Activated effector memory CD4-positive, alpha-beta T cell treated with anti-CD3 and anti-CD28 coated beads, Interleukin-2, amount 50 U/mL, for 16 hours (primary cell): Measurements from ENCODE around the gene BICRAL.
"Not testable (repeated sequence)": the region's sequence is repeated elsewhere in the genome, so short reads cannot be mapped to it uniquely, and the experiment has no call there.

Experiments
- DNase-seq: peaks from one replicate; pipeline ENCODE4 v3.0.0-alpha.2; 2020

BICRAL gene, protein sequence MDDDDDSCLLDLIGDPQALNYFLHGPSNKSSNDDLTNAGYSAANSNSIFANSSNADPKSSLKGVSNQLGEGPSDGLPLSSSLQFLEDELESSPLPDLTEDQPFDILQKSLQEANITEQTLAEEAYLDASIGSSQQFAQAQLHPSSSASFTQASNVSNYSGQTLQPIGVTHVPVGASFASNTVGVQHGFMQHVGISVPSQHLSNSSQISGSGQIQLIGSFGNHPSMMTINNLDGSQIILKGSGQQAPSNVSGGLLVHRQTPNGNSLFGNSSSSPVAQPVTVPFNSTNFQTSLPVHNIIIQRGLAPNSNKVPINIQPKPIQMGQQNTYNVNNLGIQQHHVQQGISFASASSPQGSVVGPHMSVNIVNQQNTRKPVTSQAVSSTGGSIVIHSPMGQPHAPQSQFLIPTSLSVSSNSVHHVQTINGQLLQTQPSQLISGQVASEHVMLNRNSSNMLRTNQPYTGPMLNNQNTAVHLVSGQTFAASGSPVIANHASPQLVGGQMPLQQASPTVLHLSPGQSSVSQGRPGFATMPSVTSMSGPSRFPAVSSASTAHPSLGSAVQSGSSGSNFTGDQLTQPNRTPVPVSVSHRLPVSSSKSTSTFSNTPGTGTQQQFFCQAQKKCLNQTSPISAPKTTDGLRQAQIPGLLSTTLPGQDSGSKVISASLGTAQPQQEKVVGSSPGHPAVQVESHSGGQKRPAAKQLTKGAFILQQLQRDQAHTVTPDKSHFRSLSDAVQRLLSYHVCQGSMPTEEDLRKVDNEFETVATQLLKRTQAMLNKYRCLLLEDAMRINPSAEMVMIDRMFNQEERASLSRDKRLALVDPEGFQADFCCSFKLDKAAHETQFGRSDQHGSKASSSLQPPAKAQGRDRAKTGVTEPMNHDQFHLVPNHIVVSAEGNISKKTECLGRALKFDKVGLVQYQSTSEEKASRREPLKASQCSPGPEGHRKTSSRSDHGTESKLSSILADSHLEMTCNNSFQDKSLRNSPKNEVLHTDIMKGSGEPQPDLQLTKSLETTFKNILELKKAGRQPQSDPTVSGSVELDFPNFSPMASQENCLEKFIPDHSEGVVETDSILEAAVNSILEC

DNA sequence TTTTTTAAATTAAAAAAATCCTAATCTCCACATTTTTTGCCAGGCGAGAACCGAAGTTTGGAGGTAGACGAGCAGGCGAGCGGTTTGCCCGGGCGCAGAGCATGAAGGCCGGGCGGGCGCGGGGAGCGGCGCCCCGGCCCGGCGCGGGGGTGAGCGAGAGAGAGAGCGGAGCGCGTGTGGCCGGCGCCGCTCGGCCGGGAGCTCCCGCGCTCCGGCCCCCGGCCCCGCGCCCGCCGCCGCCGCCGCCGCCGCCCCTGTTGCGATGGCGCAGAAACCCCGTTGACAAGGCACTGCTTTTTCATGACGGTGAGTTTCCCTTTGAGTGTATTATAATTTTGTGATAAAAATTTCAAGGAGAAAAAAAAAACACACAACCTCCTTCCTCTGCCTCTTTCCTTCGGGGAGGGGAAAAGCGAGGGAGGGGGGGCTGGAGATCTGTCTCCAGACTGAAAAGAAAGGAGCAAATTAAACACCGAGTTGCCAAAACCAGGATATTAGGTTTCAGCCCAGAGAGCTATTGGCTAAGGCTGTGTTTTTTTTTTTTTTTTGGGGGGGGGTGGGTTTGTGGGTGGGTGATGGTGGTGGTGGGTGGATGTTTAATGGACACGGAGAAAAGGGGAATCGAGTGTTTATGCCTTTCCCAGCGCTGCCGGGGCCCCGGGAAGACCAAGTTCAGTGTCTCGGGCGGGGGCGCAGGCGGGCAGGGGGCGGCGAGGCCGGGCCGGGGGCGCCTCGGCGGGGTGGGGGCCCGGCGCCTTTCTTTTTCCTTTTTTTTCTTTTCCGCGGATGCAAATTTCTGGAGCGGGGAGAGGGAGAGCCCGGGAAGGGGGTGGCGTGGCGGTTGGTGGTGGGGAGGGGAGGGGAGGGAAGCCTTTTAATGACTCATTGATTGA, at the start of gene BICRAL:
Gene BICRAL, plus strand, starts transcription at position 257 of the 893 bp plus-strand sequence. CDS start 39,971 bp downstream, outside the sequence.
- DNase-seq: peak; percentile 90

DNA sequence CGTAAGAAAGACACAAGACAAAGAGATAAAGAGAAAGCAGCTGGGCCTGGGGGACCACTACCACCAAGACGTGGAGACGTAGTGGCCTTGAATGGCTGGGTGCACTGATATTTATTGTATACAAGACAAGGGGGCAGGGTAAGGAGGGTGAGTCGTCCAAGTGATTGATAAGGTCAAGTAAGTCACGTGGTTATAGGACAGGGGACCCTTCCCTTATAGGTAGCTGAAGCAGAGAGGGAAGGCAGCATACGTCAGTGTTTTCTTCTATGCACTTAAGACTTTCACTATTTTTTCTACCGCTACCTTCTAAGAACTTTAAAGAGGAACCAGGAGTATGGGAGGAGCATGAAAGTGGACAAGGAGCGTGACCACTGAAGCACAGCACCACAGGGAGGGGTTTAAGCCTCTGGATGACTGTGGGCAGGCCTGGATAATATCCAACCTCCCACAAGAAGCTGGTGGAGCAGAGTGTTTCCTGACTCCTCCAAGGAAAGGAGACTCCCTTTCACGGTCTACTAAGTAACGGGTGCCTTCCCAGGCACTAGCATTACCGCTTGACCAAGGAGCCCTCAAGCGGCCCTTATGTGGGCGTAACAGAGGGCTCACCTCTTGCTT, 47.9 kb upstream of the BICRAL start:
- not testable (repeated sequence) for DNase-seq

DNA sequence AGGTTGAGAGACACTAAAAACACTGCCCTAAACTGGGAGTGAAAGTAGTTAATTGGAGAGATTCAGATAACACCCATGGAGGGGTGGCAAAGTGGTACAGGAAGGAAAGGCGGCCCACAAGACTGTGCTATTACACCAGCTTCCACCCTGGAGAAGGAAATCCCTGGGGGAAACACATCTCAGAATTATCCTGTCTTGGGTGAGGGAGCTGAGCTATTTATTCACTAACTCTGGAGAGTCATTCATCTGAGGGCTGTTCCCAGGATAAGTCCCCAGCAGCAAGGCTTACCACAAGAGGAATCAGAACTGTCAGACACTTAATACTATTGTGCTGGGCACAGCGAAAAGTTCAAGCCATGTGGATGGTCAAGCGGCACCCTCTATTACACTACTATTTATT, 45.9 kb upstream of the BICRAL start:
- no peak for DNase-seq

DNA sequence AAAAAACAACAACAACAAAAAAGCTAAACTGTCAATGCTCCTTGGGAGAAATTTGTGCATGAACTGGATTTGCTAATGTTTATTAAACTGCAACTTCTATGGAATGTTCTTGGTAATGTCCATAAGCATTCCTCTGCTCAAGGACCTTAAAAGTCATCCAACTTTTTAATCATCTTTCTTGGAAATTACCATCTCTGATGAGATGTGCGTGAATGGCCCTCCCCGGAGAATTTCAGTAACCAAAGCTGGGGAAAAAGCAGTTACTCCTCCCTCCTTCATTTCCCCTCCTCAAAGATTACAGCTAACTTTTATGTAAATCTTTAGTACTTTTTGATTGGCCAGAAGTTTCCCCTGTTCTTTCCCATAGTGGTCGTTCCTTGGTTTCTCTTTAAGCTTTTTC, 41.1 kb upstream of the BICRAL start:
- no peak for DNase-seq

DNA sequence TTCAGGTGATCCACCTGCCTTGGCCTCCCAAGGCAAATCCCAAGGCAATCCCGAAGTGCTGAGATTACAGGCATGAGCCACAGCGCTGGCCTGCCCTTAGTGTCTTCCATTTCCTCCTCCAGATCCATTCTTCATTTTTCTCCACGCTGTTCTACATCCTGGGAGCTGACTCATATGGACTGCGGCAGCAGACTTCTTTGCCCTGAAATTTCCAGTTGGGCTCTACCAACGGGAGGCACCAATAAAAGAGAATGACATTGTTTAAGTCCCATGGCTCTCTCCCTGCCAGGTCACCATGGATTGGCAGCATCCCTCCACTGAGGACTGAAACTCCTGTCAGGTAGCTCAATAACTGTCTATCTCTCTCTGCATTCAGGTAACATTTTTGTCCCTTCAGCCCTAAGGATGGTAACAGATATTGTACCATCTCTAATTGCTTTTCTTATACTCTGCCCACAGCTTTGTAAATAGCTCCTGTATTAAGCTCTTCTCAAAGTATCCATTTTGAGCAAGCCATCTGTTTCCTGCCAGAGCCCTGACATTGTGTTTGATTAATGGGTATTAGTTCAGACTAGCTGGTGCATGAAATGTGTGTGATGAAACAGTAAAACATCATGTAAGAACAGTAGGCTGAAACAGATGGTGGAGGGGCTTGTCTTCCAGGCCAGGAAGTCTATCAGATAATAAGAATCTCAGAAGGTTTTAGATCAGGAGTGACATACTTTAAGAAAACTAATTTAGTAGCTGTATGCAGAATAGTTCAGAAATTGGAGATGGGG, 39.5 kb upstream of the BICRAL start:
- DNase-seq: no peak

DNA sequence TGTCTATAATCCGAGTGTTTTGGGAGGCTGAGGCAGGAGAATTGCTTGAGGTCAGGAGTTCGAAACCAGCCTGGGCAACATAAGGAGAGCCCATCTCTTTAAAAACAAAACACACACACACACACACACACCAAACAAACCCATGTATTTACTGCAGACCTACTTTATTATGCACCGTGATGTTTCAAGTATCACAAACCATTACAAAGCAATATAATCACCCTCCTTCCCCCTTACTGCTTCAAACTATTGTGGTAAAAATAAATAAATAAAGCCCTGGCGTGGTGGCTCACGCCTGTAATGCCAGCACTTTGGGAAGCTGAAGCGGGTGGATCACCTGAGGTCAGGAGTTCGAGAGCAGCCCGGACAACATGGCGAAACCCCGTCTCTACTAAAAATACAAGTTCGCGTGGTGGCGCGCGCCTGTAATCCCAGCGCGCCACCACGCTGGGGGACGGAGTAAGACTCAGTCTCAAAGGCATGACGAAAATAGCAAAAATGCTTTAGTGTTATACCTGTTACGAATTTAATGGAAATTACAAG, 37.4 kb upstream of the BICRAL start:
- DNase-seq: peak; percentile 50

DNA sequence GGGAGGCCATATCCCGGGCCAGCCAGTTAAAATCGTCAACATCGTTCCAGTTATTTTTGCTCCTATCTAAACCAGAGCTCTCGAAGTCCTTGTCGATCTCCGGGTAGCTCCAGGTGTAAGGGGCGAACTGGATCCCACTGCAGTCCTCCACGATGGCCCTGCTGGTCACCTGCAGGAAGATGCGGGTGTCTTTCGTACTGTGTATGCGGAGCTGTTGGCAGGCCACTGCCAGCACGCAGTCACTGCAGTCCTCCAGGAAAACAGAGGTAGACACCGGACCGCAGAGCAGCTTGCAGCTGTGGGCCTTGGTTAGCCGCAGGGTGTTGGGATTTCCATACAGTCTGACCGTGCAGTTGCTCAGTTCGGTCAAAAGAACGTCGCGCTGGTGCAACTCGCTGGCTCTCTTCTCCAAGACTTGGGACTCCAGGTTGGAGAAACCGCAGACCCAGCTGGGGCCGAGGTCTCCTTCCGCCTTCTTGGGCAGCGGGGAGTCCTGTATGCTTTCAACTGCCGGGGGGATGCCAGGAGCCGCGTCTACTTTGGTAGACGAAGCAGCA, 36.7 kb upstream of the BICRAL start:
- DNase-seq: peak; percentile 70

DNA sequence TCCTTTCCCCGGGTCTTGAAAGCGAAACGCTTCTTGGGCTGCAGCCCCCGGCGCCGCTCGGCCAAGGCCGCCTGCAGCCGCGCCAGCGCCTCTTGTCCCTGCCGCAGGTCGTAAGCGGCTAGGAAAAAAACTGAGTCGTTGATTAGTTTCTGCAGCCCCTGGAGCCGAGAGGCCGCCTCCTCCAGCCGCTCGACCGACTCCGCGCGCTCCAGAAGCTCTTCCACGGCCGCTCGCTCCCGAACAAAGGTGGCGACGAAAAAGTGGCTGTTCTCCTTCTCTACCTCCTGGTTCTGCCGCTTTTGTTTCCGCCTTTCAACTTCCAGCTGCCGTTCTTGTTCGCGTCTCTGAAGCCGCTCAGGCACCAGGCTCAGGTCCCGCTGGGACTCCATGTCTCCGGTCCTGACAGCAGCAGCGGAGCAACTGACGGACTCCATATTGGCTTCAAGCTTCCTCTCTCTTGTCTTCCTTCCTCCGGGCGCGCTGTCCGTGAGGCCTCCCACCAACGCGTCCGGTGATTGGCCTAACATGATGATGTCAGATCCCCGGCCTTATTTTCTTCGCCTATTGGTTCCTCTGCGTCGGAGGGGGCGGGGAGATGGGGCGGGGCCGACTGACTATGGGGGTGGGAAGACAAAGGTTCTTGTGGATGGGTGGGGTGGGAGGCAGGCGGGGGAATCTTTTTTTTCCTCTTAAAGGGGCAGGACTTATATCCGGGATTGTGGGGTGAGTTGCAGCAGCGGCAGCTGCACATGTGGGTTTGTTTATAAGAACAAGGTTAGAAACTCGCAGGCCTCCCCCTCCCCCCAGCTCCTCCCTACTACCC, 36.0 kb upstream of the BICRAL start, which contains the start of gene TBCC:
Gene TBCC, minus strand, starts transcription at position 464 of the 823 bp plus-strand sequence. Its CDS starts 30 bp downstream, at position 434.
- DNase-seq: peak; percentile 97

DNA sequence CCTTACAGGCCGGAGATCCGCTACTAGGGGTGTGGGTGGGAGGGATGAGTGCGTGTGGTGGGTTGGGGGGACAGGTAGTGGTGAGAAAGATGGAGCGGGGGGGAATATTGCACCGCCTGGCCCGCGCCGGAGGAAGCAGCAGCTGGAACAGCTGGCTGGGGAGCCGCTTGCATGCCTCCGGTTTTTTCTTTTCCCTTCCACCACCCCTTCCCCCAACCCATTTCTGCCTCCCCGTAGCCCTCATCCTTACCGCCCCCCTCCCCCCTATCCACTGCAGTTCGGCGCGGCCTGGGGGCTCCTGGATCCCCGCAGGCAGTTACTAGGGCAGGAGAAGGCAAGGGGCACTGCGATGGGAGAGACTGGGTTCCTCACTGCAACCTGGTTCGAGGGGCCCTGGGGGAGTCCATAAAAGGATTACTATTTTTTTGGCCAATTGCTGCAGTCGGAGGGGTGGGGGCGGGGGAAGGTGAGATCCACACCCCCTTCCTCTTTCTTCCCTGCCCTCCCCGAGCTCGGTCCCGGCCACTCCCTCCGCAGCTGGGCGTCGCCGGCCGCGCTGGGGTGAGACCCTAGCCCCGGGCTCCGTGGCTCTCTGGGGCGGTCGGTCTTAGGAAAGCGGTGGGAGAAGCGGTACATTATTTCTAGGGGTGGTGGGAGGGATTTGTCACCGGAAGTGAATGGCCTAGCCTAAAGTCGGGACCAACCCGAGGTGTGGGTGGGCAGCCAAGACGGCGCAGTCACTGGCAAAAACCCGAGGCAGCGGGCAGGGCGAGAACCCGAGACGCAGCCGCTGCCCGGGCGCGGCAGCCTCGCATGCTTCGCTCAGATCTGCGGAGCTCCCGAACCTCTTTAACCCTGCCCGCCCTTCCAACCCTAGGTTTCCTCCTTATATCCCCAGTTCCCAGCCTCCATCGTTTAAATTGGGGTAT, 35.1 kb upstream of the BICRAL start:
- peak; percentile 92 for DNase-seq

DNA sequence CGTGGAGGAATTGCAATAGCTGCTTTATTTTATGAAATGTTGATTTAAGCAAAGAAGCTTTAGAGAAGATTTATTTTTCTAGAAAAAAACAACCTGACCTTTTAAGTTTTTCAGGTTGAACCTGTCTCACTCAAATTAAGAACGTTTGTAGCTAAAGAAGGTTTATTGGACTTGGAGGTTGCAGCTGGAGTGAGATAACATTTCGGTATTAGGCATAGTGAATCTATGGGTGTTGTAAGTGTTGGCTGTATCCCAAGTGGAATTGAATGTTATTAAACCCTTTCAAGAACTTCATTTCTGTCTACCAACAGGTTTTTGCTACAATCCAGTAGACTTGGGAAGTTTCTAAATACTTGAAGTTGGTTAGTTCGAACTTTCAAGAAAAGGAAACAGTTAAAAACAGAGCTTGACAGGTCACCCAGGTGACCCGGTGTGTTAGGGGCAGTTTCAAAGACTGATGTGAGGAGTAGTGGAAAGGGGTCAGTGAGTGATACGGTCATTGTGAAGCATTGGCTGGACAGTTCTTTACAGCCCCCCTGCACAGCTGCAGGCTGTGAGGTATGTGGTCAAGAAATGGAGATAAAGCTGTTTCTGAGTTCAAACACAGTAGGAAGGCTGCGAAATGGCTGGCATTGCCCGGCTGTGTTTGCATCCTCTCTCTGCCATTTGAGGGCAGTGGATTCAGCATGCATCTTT, 33.5 kb upstream of the BICRAL start:
- DNase-seq: peak; percentile 43

DNA sequence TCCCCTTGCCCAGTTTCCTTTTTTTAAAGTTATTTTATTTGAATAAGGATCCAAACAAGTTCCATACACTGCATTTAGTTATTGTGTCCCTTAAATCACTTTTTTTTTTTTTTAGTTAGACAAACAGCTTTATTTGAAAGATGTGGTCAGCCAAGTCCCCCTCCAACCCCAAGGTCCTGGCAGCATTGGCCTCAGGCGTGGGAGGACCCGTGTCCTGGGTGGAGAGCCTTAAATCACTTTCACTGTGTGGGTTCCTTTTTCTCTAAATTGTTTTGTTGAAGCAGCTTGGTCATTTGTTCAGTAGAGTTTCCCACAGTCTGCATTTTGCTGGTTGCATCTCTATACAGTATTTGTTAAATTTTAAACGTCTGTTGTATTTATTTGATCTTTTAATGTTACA, 30.8 kb upstream of the BICRAL start:
- no peak for DNase-seq

DNA sequence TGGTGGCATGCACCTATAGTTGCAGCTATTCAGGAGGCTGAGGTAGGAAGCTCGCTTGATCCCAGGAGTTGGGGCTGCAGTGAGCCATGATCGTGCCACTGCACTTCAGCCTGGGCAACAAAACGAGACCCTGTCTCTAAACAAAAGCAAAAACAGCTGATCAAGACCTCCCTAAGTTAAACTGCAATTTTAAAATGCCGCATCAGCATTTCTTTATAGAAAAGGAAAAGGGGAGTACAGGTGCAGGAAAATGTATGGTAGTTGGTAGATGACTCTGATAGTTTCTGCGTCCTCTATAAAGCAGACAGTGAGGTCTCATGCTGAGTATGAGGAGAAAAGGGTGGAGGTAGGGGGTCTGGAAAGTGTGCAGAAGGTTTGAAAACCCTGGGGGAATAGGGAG, 27.1 kb upstream of the BICRAL start:
- peak; percentile 3 for DNase-seq

DNA sequence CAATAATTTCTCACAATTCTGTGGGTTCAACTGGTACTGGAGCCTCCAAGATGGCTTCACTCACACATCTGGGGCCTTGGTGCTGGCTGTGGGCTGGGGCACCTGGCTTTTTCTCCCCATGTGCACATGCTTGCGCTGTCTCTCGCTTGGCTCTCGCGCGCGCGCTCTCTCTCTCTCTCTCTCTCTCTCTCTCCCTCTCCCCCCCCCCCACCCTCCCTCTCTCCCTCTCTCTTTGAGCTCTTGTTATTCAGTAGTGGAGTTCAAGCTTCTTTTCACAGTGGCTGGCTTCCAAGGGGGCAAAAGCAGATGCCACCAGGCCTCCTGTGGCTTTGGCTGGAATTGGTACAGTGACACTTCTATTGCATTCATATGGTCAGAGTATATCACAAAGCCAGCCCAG, 25.1 kb upstream of the BICRAL start:
- peak; percentile 14 for DNase-seq

DNA sequence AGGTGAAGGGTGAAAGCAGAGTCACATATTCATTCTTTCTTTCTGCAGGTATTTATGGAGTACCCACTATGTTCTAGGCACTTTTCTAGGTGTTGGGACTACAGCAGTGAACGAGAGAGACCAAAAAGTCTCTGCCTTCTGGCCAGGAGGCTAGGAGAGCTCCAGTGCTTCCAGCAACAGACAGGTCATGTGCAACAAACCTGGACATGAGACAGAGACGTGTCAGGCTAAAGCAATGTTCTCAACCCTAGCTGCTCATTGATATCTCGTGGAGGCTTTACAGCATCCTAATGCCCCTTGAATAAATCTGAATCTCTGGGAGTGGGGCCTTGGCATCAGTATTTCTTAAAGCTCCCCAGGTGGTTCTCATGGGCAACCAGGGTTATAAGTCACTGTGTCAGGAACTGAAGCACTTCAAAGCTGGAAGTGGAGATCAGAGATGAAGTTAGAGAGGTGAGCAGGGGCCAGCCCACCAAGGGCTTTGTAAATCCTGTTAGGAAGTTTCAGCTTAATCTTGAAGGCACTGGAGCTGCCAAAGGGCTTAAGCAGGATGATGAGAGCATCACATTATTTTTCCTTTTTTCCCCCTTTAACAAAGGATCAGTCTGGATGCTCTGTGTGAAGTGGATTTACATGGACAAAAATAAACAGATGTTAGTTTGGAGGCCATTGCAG, 23.0 kb upstream of the BICRAL start:
- no peak for DNase-seq

DNA sequence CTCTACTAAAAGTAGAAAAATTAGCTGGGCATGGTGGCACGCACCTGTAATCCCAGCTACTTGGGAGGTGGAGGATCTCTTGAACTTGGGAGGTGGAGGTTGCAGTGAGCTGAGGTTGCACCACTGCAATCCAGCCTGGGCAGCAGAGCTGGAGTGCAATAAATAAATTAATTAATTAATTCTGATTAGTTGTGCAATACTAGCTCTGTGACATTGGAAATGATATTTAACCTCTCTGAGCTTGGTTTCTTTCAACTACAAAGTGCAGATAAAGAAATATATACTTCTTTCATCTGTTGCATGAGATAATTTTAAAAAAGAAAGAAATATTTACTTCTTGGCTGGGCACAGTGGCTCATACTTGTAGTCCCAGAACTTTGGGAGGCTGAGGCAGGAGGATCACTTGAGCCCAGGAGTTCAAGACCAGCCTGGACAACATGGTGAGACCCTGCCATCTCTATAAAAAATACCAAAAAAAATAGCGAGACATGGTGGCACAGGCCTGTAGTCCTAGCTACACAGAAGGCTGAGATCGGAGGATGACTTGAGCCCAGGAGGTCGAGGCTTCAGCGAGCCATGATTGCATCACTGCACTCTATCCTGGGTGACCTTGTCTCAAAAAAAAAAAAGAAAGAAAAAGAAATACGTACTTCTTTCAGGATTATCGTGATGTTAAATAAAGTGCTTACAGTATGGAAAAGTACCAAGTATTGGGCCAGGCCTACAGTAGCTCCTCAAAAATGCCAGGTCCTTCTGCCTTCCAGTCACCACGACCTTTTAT, 20.4 kb upstream of the BICRAL start:
- no peak for DNase-seq

DNA sequence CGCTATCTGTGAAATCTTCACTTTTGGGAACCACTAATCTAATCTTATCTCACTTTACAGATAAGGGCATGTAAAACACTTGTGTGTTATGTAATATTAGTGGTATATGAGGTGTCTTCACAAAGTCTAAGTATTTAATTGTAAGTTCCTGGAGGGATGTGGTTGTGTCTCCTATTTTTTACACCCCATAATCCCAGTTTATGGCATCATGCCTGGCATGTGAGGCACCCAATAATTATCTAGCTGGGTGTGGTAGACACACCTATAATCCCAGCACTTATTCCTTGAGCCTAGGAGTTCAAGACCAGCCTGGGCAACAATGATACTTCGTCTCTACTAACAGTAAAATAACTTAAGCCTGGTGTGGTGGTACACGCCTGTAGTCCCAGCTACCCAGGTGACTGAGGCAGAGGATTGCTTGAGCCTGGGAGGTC, 19.4 kb upstream of the BICRAL start:
- no peak for DNase-seq
